RPMI7951 (cell line): ENCODE data around the gene GNA14. TPM values are rescaled to one million over a fixed set of nuclear protein-coding genes. Genes with fewer than 3 reads are reported as not detected.
"Not testable (repeated sequence)": the region's sequence is repeated elsewhere in the genome, so short reads cannot be mapped to it uniquely, and the experiment has no call there.

Experiments used
- DNase-seq: peaks from one replicate; pipeline ENCODE4 v3.0.0-alpha.2; 2012; ENCODE audit warnings: low read depth
- total RNA-seq: library from RNA; depleted of rRNA; stranded (reverse); fragments of >200 nt; shearing (Covaris generic); gene quantifications from 2 replicates; pipeline ENCODE4 v1.2.3, GENCODE V29; 2014

GNA14 gene
- total RNA-seq, 1 experiment from 2014 or later, result 1.1 TPM

GRCh38 chr9:77402286-77402685, 245.8 kb downstream of the GNA14 start:
- no peak for DNase-seq

GRCh38 chr9:77399964-77400363, 248.2 kb downstream of the GNA14 start:
- DNase-seq, result no peak

GRCh38 chr9:77398581-77398980, 249.5 kb downstream of the GNA14 start:
- DNase-seq, result not testable (repeated sequence)

DNA sequence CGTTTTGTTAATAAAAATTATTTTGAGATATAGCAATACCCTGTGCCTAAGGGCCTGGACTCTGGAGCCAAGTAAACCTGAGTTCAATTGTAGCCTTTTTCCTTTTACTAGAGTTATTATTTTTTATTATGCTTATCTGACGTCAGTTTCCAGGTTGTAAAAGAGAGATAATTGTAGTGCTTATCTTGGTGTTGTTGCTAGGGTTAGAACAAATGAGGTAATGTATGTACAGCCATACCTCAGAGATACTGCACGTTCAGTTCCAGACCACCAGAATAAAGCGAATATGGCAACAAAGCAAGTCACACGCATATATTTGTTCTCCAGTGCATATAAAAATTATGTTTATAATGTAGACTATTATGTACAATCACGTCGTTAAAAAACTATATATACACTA, 255.8 kb downstream of the GNA14 start:
- DNase-seq, result no peak

GRCh38 chr9:77391834-77392233, 256.3 kb downstream of the GNA14 start:
- DNase-seq, result no peak

GRCh38 chr9:77386187-77386586, 261.9 kb downstream of the GNA14 start:
- no peak for DNase-seq

- peak; percentile 15 for DNase-seq
These were observed 263.7 kb downstream of the GNA14 start for GRCh38 chr9:77384406-77384805.

DNA sequence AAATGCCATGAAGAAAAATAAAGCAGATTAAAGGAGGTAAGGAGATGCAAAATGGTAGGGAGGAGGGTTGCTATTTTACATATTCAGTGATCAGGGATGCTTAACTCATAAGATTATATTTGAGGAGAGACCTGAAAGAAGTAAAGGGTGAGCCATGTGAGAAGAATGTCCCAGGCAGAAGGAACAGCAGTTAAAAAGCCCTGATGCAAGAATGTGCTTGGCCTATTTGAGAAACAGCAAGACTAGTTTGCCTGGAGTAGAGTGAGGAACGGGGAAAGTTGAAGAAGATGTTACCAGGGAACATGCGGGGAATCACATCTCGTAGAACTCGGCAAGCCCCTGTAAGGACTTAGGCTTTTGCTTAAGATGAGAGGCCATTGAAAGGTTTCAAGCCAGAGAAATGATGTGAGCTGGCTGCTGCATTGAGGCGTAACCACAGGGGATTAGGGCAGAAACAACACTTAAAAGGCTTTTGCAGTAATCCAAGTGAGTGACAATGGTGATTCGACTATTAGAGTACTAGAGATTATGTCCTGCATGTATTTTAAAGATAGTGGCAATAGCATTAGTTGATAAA, 272.1 kb downstream of the GNA14 start:
- DNase-seq, result no peak

DNA sequence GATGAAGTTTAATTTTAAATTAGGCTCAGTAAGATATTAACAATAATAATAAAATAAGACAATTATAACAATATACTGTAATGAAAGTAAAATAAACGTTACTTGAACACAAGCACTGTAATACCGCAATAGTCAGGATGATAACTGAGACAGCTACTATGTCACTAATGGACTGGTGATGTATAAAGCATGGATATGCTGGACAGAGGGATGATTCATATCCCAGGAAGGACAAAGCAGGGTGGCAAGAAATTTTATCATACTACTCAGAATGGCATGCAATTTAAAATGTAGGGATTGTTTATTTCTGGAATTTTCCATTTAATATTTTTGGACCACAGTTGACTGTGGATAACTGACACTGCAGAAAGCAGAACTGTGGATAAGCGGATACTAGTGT, 273.9 kb downstream of the GNA14 start:
- no peak for DNase-seq
